A549 (cell line): ENCODE data around the gene FPR1. TPM values are rescaled to one million over a fixed set of nuclear protein-coding genes. Genes with fewer than 3 reads are reported as not detected.

Source experiments
- ATAC-seq, 2 experiments: fragments of 200-7000 bp in 1 of 2; fragments of >200 bp in 1 of 2; cut with Nextera tagmentation in 1 of 2; cut with Tn5 transposase in 1 of 2; 3 replicates each; pipeline versions ENCODE4 v1.8.0 to v1.9.1; 2018 to 2020; ENCODE audit warnings: mild to moderate bottlenecking in 1 of 2, moderate library complexity in 1 of 2
- CTCF ChIA-PET: fragments of 300-600 bp; sonication (Branson Sonifier 250); formaldehyde crosslinking; extraction: SDS; loops from one replicate; lab custom pipeline; 2021; ENCODE audit warnings: antibody characterized with exemption, inconsistent platforms; lab: Yijun Ruan, JAX
- POLR2A ChIA-PET: fragments of 350-600 bp; formaldehyde crosslinking; extraction: SDS; loops from one replicate; lab custom pipeline; 2021; ENCODE audit warnings: antibody characterized with exemption, inconsistent platforms; lab: Yijun Ruan, JAX
- DNase-seq, 2 experiments: peaks; one replicate each; pipeline versions ENCODE4 v3.0.0 to v3.0.0-alpha.2; 2011 to 2016; ENCODE audit warnings: low read depth in 1 of 2, low spot score in 1 of 2
- FAIRE-seq: peaks from 2 replicates; lab custom pipeline; 2011; peaks lifted over from hg19 to GRCh38; lab: Jason Lieb, UNC
- H3K27ac ChIP-seq, 2 experiments: fragments of >200 bp; sonication (Bioruptor Twin); formaldehyde crosslinking; 3 replicates each; pipeline ENCODE4 v1.5.1; 2016 to 2017
- H3K4me1 ChIP-seq: fragments of >200 bp; sonication (Bioruptor Twin); formaldehyde crosslinking; 3 replicates; pipeline ENCODE4 v1.6.1; 2016
- H3K4me2 ChIP-seq: fragments of >200 bp; sonication (Bioruptor Twin); formaldehyde crosslinking; 3 replicates; pipeline ENCODE4 v1.6.1; 2016
- H3K4me3 ChIP-seq: fragments of >200 bp; sonication (Bioruptor Twin); formaldehyde crosslinking; 3 replicates; pipeline ENCODE4 v1.5.1; 2016
- H3K9me3 ChIP-seq: fragments of >200 bp; sonication (Bioruptor Twin); formaldehyde crosslinking; 3 replicates; pipeline ENCODE4 v1.6.1; 2016
- CBX2 ChIP-seq: fragments of 200-600 bp; sonication (generic); IDR thresholded peaks from 2 replicates; pipeline ENCODE4 v1.6.1; 2016; ENCODE audit warnings: low read depth, mild to moderate bottlenecking, borderline replicate concordance
- CHD4 ChIP-seq: fragments of 200-600 bp; sonication (generic); IDR thresholded peaks from 2 replicates; pipeline ENCODE4 v1.6.1; 2016; ENCODE audit warnings: antibody characterized with exemption, mild to moderate bottlenecking, borderline replicate concordance
- EHMT2 ChIP-seq: fragments of 200-600 bp; sonication (generic); IDR thresholded peaks from 2 replicates; pipeline ENCODE4 v1.6.1; 2016; ENCODE audit warnings: antibody characterized with exemption, low read depth, mild to moderate bottlenecking, moderate library complexity
- EP300 ChIP-seq, 2 experiments: fragments of >200 bp; sonication (Bioruptor Twin); formaldehyde crosslinking; IDR thresholded peaks; 2 replicates in 1 of 2; 3 replicates in 1 of 2; pipeline ENCODE4 v1.6.1; 2016 to 2017
- HDAC2 ChIP-seq: fragments of 200-600 bp; sonication (generic); IDR thresholded peaks from 2 replicates; pipeline ENCODE4 v1.6.1; 2016
- HEYL ChIP-seq: fragments of 250-450 bp; sonication (Bioruptor Pico); IDR thresholded peaks from 2 replicates; pipeline ENCODE4 v1.8.0; 2021; ENCODE audit warnings: mild to moderate bottlenecking, moderate library complexity
- HMGXB4 ChIP-seq: fragments of 250-450 bp; sonication (Bioruptor Pico); IDR thresholded peaks from 2 replicates; pipeline ENCODE4 v1.5.0; 2021; ENCODE audit warnings: mild to moderate bottlenecking, moderate library complexity, borderline replicate concordance
- HOXA7 ChIP-seq: fragments of 250-450 bp; sonication (Bioruptor Pico); IDR thresholded peaks from 2 replicates; pipeline ENCODE4 v1.5.0; 2020; ENCODE audit warnings: mild to moderate bottlenecking, moderate library complexity
- KDM1A ChIP-seq: fragments of 200-600 bp; sonication (generic); IDR thresholded peaks from 2 replicates; pipeline ENCODE4 v1.6.1; 2016; ENCODE audit warnings: low read depth, mild to moderate bottlenecking
- KDM5A ChIP-seq: fragments of 200-600 bp; sonication (generic); IDR thresholded peaks from 2 replicates; pipeline ENCODE4 v1.6.1; 2016; ENCODE audit warnings: antibody characterized with exemption, mild to moderate bottlenecking
- MAX ChIP-seq: IDR thresholded peaks from 2 replicates; pipeline ENCODE4 v1.6.1; 2012
- MYC ChIP-seq: IDR thresholded peaks from 2 replicates; pipeline ENCODE4 v1.6.1; 2012; ENCODE audit warnings: mild to moderate bottlenecking, inconsistent platforms, low read length, improper control_type of control experiment, borderline replicate concordance
- NPAS2 ChIP-seq: fragments of 250-450 bp; sonication (Bioruptor Pico); IDR thresholded peaks from 2 replicates; pipeline ENCODE4 v1.8.0; 2022; ENCODE audit warnings: mild to moderate bottlenecking, moderate library complexity, borderline replicate concordance
- PHF8 ChIP-seq: fragments of 200-600 bp; sonication (generic); IDR thresholded peaks from 2 replicates; pipeline ENCODE4 v1.6.1; 2016; ENCODE audit warnings: low read depth, mild to moderate bottlenecking, antibody characterized with exemption, moderate library complexity, borderline replicate concordance
- POLR2AphosphoS2 ChIP-seq: conservative IDR thresholded peaks from 2 replicates; pipeline ENCODE4 v1.6.1; 2012; ENCODE audit warnings: low read length, improper control_type of control experiment, inconsistent platforms
- RARB ChIP-seq: fragments of 250-450 bp; sonication (Bioruptor Pico); IDR thresholded peaks from 2 replicates; pipeline ENCODE4 v1.8.0; 2021; ENCODE audit warnings: mild to moderate bottlenecking, moderate library complexity
- REST ChIP-seq: fragments of 200-600 bp; sonication (generic); IDR thresholded peaks from 2 replicates; pipeline ENCODE4 v1.6.1; 2016; ENCODE audit warnings: antibody characterized with exemption, mild to moderate bottlenecking, moderate library complexity
- RFX5 ChIP-seq: fragments of 450-650 bp; IDR thresholded peaks from 2 replicates; pipeline ENCODE4 v1.7.1; 2014; ENCODE audit warnings: antibody characterized with exemption, mild to moderate bottlenecking, moderate library complexity
- RNF2 ChIP-seq: fragments of 200-600 bp; sonication (generic); IDR thresholded peaks from 2 replicates; pipeline ENCODE4 v1.6.1; 2016; ENCODE audit warnings: low read depth, mild to moderate bottlenecking, antibody characterized with exemption, moderate library complexity, borderline replicate concordance
- SMC3 ChIP-seq: fragments of >200 bp; sonication (Bioruptor Twin); formaldehyde crosslinking; IDR thresholded peaks from 3 replicates; pipeline ENCODE4 v1.6.1; 2018; ENCODE audit warnings: inconsistent platforms
- ZNF302 ChIP-seq: fragments of 250-450 bp; sonication (Bioruptor Pico); IDR thresholded peaks from 2 replicates; pipeline ENCODE4 v1.9.0; 2021; ENCODE audit warnings: inconsistent platforms, mild to moderate bottlenecking, moderate library complexity
- ZSCAN20 ChIP-seq: fragments of 250-450 bp; sonication (Bioruptor Pico); IDR thresholded peaks from 2 replicates; pipeline ENCODE4 v1.8.0; 2022; ENCODE audit warnings: mild to moderate bottlenecking, moderate library complexity
- WGBS: methylation state at CpG from one replicate; pipeline ENCODE4 v1.1.6; 2017; ENCODE audit errors: missing lambda C conversion rate; 5-methylcytosine and 5-hydroxymethylcytosine counted together
- polyA plus RNA-seq, 4 experiments: library from polyadenylated mRNA; depleted of rRNA in 3 of 4; stranded (reverse); fragments of >200 nt; fragmentation: RNase III in 1 of 4; extraction: RNeasy Plus Mini Kit Qiagen cat#74134 plus additional on column Dnase treatment in 1 of 4; gene quantifications; 2 replicates in 3 of 4; 3 replicates in 1 of 4; pipeline ENCODE4 v1.2.3, GENCODE V29; 2011 to 2017

FPR1 gene
- polyA plus RNA-seq, 2 of the 4 experiments (the other 2 are of a cell fraction): not detected

- WGBS: 2% methylated on average over 2 of the region's 2 CpGs
- no peak for TF ChIP-seq SMC3
- DNase-seq (no peak), ATAC-seq (no peak), FAIRE-seq (no peak)
- Histone ChIP-seq H3K9me3 (peaks cover 62% of the 10 kb centered on the region), H3K4me2 (no peak overlapping the region), H3K4me3 (no peak overlapping the region), H3K27ac (no peak overlapping the region), H3K4me1 (no peaks in the 10 kb centered on the region)
- ChIA-PET POLR2A (no interaction called here), CTCF (no interaction called here)
Observed at GRCh38 chr19:51793994-51794393, 42.3 kb upstream of the FPR1 start.

- Histone ChIP-seq H3K4me1 (no peaks in the 10 kb centered on the region), H3K4me2 (no peak overlapping the region), H3K4me3 (no peak overlapping the region)
- no peak for FAIRE-seq
- POLR2A ChIA-PET: no interaction called here
- TF ChIP-seq PHF8 (no peak), RARB (CRISPR knock-in tag) (no peak), HMGXB4 (CRISPR knock-in tag) (no peak), MAX (no peak), POLR2AphosphoS2 (no peak), HOXA7 (CRISPR knock-in tag) (no peak), EP300 (IDR thresholded peaks at IDR 0.05) (no peak), RFX5 (no peak)
- TF ChIP-seq, all 56 proteins: peak for 0
- WGBS: 3% methylated on average over 2 of the region's 2 CpGs
- no peak for DNase-seq
- CTCF ChIA-PET: interaction anchor here (0.7 kb wide), 1 partner anchor 484 kb away, joined by 3 read pairs; no protein-coding TSS in a partner anchor
- ATAC-seq: no peak
- peaks cover 53% of the 10 kb centered on the region for H3K9me3 ChIP-seq
- no peak overlapping the region for H3K27ac ChIP-seq
Observed at GRCh38 chr19:51792932-51793331, 41.3 kb upstream of the FPR1 start.

- ATAC-seq (no peak), DNase-seq (no peak), FAIRE-seq (no peak)
- H3K4me1 ChIP-seq: no peaks in the 10 kb centered on the region
- H3K27ac ChIP-seq: no peak overlapping the region
- WGBS: 0% methylated on average over 5 of the region's 6 CpGs
- H3K9me3 ChIP-seq: peaks cover 49% of the 10 kb centered on the region
- TF ChIP-seq CBX2 (no peak), NPAS2 (CRISPR knock-in tag) (no peak), MYC (no peak), KDM1A (no peak), HMGXB4 (CRISPR knock-in tag) (no peak), ZNF302 (CRISPR knock-in tag) (no peak), ZSCAN20 (CRISPR knock-in tag) (no peak), HDAC2 (no peak), KDM5A (no peak), POLR2AphosphoS2 (no peak), REST (no peak), HEYL (no peak), EHMT2 (no peak), RNF2 (no peak), CHD4 (no peak)
- H3K4me3 ChIP-seq: no peak overlapping the region
- no peak overlapping the region for H3K4me2 ChIP-seq
- ChIA-PET POLR2A (no interaction called here), CTCF (interaction anchor here (0.6 to 1.8 kb wide), 2 partner anchors 11 to 65 kb away, joined by 3 to 8 read pairs; no protein-coding TSS in a partner anchor)
Observed at GRCh38 chr19:51789061-51789795, 37.5 kb upstream of the FPR1 start.
